OCI-M2 (cell line): ENCODE data around the gene KIF22.
"Not testable (repeated sequence)": the region's sequence is repeated elsewhere in the genome, so short reads cannot be mapped to it uniquely, and the experiment has no call there.

ENCODE experiments used
- DNase-seq: peaks from one replicate; lab custom pipeline; 2025; ENCODE audit not compliant: unreplicated experiment; lab: John Stamatoyannopoulos, UW

Gene KIF22

DNA sequence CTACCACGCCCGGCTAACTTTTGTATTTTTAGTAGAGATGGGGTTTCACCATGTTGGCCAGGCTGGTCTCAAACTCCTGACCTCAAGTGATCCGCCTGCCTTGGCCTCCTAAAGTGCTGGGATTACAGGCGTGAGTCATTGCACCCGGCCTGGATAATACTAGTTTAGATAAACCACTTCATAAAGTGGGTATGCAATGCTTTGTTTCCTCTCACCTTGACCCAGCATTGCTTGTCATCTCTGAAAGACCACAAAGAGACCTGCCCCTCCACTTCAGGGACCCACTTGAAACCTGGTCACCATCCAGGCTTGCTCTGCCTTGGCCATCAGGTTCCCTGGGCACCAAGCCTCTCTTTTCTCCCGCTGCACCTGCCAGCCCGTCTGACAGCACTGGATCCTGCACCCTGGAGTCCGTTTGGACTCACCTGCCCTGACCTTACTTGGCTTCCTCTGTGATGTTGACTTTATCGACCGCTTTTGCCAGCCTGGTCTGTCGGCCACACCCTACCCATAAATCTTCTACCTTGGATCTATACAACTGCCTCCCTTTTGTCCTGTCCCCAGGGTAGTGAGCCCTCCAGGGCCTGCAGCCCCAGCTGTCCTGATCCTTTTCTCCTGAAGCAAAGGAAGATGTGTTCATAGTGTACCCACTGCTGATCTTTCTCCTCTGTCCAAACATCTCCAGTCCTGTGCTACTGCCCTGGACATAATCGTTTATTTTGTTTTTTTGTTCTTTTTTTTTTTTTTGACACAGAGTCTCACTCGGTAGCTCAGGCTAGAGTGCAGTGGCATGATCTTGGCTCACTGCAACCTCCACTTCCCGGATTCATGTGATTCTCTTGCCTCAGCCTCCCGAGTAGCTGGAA lies 25.2 kb upstream of the KIF22 start:
- no peak for DNase-seq

DNA sequence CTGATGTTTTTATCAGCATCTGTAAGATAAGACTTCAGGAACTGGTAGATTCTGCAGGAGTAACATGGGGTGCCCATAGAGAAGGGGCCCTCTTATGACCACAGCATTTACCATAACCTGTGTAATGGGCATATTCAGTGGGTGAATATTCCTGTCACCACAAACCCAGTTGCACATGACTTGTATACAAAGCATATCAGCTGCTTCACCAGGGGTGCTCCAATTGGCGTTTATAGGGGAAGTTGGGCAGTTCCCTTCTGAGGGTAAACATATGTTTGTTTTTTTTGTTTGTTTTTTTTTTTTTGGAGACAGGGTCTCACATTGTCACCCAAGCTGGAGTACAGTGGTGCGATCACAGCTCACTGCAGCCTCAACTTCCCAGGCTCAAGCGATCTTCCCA lies 24.0 kb upstream of the KIF22 start:
- no peak for DNase-seq

DNA sequence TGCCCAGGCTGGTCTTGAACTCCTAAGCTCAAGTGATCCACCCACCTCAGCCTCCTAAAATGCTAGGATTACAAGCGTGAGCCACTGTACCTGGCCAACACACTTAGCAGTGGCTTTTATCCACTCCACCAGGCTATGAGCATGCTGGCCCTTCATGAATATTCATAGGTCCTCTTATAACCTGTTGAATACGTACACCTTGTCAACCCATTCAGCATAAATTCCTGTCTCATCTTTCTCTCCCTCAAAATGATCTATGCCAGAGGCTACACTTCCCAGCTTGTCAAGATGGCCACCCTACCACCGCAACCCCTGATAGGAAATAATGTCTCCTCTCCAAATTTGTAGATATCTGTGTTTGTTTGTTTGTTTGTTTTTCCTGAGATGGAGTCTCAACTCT lies 23.5 kb upstream of the KIF22 start:
- DNase-seq, result no peak

DNA sequence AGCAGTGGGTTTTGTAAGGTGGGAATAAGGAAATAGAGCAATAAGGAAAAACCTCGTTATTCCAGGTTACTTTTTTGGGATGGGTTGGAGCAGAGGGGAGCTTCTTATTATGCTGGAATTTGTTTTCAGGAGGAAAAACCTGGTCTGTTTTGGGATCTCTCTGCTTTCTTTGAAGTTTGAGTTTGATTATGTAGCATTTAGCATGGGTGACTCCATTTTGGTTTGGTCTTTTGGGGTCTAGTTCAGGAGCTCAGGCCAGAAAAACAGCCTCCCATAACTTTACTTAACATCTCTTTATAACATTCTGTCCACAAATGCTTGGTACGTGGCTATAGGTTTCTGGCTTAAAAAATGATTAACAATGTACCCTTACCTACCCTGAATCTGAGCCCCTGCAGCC lies 21.0 kb upstream of the KIF22 start:
- no peak for DNase-seq

DNA sequence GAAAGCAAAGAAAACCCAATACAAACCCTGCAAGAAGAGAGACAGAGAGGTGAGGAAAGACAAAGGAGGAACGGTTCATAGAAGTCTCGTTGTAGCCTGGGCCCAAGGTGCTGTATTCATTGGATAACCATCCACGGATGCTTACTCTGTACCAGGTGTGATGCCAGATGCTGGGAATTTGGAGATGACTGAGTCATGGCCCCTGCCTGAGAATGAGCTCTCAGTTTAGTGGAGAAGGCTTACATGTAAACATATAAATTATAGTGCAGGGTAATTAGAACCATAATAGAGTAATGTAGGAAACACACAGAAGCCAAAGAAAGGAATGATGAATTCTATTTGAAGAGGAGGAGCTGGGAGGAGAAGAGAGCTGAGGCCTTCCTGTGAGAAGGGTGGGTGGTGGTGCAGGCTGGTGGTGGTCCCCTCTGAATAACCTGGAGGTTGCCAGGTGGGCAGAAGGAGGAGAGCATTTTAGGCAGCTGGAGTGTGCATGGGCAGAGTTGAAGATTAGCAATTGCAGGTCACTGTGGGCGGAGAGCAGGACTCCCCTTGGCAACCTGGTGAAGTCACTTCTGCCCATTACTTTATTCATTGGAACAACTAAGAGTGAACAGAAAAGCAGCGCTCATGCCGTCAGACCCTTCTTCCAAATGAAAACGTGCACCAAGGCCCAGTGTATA lies 20.2 kb upstream of the KIF22 start:
- DNase-seq, result no peak

DNA sequence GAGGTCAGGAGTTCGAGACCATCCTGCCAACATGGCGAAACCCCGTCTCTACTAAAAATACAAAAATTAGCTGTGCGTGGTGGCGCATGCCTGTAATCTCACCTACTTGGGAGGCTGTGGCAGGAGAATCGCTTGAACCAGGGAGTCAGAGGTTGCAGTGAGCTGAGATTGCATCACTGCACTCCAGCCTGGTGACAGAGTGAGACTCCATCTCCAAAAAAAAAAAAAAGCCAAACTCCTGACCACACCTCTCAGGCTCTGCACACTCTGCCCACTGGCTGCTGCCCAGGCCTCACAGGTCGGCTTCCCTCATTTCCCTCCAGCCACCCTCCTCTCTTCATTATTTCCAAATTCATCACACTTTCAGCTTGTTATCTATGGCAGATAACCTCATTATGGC lies 18.2 kb upstream of the KIF22 start:
- not testable (repeated sequence) for DNase-seq

DNA sequence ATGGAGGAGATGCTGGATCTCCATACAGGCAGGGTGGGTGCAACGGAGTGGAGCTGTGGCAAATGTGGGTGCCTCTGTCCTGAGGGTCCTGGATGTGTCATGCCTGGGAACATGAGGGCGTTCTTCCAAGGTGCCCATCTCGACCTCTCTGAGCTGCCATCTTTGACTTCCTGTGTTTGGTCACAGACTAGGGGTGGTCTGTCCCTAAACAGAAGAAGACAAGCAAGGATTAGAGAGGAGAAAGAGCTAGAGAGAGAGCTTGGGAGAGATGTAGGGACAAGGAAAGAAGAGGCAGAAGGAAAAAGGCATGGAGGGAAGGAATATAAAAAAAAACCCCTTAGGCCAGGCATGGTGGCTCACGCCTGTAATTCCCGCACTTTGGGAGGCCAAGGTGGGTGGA lies 15.8 kb upstream of the KIF22 start:
- DNase-seq, result no peak

DNA sequence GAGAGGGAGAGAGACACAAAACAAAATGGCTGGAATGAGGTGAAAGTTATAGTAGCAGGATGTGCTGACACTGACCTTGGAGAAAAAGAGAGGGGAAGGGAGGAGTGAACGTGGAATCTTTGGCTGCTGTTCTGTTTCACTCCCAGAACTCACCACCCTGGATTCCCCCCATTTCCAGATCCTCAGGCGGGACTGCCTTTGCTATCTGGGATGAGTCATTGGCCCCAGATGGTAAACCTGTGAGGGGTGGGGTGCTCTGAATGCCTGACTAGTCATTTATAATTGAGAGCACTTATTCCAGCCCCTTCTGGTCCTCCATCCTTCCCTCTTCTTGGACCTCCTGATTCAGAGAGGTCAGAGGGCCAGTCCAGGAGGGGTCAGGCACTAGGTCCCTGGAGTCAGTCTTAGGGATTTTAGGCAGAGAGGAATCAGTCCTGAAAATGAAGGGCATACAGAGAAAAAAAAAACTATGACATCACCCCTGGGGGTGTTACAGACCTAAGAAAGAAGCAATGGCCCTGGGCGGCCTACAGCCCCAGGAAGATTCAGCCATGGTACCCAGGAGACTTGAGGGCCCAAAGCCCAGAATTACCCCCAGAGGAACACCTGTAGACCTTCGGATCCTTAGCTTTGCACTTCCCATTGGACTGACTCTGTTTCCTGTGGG lies 14.7 kb upstream of the KIF22 start:
- DNase-seq, result no peak

DNA sequence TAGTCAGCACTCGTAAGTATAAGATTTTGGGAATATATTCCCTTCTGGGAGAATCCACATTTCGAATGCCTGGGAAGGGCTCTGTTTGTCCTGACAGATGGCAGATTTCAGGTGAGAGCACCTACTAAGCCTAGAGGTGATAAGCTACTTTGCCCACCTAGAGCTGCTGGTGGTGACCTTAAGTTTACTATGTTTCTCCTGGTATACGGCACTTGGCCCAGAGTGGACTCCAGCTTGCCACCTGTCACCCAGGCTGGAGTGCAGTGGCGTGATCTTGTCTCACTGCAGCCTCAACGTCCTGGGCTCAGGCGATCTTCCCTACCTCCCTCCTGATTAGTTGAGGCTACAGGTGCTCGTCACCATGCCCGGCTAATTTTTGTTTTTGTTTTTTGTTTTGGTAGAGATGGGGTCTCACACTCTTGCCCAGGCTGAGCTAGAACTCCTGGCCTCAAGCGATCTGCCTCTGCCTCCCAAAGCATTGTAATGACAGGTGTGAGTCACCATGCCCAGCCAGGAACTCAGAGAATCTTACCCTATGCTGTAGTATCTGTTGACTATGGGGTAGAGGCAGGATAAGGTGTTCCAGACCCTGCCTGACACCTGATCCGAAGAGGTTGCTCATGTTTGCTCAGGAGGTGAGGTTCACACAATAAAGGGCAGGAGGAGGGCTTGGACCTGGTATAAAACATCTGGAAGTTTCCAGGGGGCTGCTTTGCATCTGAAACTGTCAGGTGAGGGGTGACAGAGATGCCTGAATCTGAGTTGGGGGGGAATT lies 12.8 kb upstream of the KIF22 start, which contains the start of gene ZG16:
Gene ZG16, plus strand, starts transcription at position 681 of the 775 bp plus-strand sequence. CDS start 1,011 bp downstream, outside the sequence.
- no peak for DNase-seq

DNA sequence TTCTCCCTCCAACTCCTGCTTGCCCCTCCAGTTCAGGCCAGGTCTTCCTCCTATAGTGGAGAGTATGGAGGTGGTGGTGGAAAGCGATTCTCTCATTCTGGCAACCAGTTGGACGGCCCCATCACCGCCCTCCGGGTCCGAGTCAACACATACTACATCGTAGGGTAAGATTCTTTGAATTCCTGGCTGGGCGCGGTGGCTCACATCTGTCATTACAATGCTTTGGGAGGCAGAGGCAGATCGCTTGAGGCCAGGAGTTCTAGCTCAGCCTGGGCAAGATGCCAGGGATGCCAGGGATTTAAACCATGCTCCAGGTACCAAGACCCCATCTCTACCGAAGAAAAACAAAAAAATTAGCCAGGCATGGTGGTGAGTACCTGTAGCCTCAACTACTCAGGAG lies 11.1 kb upstream of the KIF22 start:
- DNase-seq, result no peak

DNA sequence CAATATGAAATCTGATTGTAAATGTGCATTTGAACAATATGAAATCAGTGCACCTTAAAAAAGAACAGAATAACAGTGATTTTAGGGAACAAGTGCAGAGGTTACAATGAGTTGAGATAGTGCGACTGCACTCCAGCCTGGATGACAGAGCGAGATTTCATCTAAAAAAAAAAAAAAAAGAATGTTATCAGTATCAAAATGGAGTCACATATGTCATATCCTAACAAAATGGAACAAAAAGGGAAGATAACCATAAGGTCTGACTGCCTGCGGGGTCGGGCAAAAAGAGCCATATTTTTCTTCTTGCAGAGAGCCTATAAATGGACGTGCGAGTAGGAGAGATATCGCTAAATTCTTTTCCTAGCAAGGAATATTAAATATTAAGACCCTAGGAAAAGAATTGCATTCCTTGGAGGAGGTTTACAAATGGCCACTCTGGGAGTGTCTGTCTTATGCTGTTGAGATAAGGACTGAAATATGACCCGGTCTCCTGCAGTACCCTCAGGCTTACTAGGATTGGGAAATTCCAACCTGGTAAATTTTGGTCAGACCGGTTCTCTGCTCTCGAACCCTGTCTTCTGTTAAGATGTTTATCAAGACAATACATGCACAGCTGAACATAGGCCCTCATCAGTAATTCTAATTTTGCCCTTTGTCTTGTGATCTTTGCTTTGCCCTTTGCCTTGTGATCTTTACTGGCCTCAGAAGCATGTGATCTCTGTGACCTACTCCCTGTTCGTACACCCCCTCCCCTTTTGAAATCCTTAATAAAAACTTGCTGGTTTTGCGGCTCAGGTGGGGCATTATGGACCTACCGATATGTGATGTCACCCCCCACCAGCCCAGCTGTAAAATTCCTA lies 7.2 kb upstream of the KIF22 start:
- DNase-seq, result not testable (repeated sequence)

DNA sequence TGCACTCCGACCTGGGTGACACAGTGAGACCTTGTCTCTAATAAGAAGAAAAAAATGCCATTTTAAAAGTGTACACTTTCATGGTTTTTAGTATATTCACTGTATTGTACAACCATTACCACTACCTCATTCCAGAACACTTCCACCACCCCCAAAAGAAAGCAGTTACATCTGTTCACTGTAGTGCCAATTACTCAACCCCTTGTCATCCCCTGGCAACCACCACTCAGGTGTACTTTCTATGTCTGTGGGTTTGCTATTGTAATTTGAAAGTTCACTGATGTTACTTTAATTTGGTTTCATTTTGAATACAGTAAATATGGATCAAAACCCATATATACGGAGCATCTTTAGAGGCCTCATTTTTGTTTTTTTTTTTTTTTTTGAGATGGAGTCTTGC lies 6.4 kb upstream of the KIF22 start:
- no peak for DNase-seq

DNA sequence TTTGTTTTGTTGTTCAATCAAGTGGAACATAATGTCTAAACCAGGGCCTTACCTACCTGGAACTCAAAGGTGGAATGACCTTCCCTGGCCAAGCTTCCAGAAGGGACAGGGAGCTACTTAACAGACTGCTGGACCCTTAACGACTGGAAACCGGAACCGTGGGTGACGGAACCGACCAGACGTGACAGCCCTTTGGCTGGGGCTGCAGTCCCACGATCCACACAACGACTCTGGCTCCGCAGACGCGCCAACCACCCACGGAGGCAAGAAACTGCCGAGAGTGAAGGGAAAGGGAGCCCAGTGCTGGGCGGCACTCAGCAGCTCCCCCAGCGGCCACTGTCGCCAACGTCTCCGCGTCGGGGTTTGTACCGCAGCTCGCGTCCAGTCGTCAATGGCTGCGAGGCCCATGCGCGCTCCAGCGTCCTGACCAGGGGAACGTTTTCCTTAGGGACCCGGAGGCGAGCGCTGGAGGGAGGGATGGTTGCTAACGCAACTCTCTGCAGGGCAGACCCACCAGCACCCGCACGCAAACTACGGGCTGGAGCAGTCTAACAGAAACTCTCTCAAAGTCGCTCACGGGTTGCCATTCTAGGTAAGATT lies 5.5 kb upstream of the KIF22 start:
- DNase-seq, result no peak

DNA sequence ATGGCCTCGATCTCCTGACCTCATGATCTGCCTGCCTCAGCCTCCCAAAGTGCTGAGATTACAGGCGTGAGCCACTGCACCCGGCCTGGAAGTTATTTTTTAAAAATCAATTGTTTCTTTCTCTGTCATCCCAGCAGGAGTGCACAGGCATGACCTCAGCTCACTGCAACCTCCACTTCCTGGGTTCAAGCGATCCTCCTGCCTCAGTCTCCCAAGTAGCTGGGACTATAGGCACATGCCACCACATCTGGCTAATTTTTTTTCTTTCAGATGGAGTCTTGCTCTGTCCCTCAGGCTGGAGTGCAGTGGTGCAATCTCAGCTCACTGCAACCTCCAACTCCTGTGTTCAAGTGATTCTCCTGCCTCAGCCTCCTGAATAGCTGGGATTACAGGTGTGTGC lies 3.4 kb upstream of the KIF22 start:
- DNase-seq, result not testable (repeated sequence)

DNA sequence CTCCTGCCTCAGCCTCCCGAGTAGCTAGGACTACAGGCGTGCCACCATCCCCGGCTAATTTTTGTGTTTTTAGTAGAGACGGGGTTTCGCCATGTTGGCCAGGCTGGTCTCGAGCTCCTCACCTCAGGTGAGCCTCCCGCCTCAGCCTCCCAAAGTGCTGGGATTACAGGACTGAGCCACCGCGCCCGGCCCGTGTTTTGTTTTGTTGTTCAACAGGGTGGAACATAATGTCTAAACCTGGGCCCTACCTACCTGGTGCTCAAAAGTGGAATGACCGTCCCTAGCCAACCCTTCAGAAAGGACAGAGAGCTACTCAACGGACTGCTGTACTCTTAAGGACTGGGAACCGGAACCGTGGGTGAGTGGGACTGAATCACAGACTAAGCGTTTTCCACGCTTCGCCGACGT lies 772 bp upstream of the KIF22 start:
- no peak for DNase-seq

DNA sequence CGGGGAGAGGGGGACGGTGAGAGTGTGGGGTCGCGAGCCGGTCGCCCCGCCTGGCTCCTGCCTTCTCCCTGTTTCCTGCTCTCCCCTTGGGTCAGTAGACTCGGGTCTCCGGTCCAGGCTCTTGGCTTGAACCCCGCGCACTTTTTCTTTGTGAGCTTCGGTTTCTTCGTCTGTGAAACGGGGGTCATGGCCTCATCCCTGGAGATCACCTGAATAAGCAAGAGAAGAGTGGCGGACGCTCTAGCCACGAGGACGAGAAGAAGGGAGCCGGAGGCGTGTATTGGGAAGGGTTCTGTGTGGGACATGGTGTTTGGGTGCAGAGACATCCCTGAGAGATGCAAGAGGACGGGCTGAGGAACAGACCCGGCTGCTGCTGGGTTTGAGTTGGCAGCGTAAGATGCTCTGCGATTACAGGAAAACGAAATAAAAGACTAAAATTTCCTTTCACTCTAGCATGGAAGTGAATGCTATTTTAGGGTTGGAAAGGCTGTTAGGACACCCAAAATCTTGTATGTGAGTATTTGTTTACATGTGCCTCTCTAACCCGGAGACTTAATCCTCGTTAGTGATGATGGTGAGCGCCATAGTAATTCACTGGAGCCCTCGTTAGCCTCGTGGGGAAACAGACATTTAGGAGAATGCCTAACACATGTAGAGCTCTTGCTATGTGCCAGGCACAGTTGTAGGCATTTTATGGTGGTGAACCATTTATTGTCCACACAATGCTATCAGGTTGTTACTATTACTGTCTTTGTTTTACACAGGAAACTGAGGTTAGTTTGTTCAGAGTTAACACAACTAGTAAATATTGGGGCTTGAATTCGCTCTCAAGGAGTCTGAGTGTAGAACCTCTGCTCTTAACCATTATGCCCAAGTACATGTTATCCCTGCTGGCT lies 646 bp downstream of the KIF22 start:
- DNase-seq, result no peak

DNA sequence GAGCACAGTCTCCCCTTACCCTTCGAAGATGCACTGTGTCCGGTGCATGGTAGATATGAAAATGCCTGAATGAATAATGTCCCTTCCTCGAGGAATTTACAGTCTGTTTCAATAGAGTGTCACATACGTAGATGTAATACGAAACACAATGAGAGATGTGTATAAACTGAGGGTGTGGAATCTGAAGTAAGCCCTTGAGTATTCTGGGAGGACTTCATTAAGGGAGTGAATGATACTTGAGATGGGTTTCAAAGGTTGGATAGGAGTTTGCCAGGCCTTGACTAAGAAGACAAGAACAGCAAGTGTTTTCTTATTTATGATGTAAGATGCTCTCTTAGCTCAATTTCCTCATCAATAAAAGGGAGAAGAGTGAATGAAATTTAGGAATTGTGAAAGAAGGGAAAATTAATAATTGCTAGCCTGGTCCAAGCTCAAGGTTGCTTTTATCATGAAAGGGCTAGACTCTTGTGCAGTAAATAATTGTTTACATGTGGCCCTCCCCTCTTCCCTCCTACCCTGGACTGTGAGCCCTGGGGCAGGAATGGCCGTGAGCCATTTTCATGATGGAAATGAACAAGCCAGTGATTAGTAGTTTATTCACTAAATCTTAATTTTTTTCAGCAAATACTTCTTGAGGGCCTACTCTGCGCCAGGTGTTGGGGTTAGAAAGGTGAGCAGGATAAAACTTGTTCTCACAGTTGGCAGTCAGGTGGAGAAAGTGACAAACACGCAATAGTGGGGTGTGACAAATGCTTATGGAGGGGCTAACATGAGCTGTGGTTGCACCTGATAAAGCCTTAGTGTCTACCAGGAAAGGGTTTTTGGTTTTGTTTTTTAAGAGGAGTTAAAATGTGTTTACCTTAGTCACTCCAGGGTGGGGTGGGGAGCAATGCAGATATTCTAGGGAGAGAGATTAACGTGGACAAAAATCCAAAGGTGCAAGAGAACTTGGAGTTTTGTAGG lies 1.6 kb downstream of the KIF22 start:
- DNase-seq, result no peak

DNA sequence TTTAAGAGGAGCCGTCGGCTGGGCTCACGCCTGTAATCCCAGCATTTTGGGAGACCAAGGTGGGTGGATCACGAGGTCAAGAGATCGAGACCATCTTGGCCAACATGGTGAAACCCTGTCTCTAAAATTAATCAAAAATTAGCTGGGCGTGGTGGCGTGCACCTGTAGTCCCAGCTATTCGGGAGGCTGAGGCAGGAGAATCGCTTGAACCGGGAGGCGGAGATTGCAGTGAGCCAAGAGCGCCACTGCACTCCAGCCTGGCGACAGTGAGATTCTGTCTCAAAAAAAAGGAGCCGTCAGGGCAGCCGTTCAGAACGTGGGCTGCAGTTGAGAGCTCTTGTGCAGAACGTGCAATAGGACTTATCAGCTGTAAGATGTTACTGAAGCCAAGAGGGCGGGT lies 2.6 kb downstream of the KIF22 start:
- not testable (repeated sequence) for DNase-seq
